Measurements from ENCODE around the gene GPC5. TPM values are rescaled to one million over a fixed set of nuclear protein-coding genes. Genes with fewer than 3 reads are reported as not detected.

The GPC5 gene
- total RNA-seq, 1 donor from 2014 or later, result 2.5 TPM

- TF ChIP-seq CTCF (IDR thresholded peaks at IDR 0.05; ENCODE audit: unreplicated experiment), result no peak
- Mint-ChIP-seq H3K4me3 (no peak overlapping the region), H3K36me3 (no peaks in the 10 kb centered on the region), H3K27ac (peak overlapping the region; percentile 17), H3K27me3 (ENCODE audit: low read depth) (no peaks in the 10 kb centered on the region), H3K9me3 (no peaks in the 10 kb centered on the region), H3K4me1 (peaks cover 65% of the 10 kb centered on the region)
- no peak for DNase-seq (ENCODE audit: low spot score in 2 of 2, unreplicated experiment in 2 of 2)
Observed at GRCh38 chr13:91805605-91806004, 407.2 kb downstream of the GPC5 start.

- Mint-ChIP-seq H3K27me3 (ENCODE audit: low read depth) (no peaks in the 10 kb centered on the region), H3K4me3 (no peak overlapping the region), H3K9me3 (no peaks in the 10 kb centered on the region), H3K4me1 (peaks cover 69% of the 10 kb centered on the region), H3K27ac (no peak overlapping the region), H3K36me3 (no peaks in the 10 kb centered on the region)
- no peak for DNase-seq (ENCODE audit: low spot score in 2 of 2, unreplicated experiment in 2 of 2)
- no peak for TF ChIP-seq CTCF (IDR thresholded peaks at IDR 0.05; ENCODE audit: unreplicated experiment)
Observed at GRCh38 chr13:91809161-91809560, 410.7 kb downstream of the GPC5 start.

GRCh38 chr13:91813253-91813652 lies 414.8 kb downstream of the GPC5 start:
- H3K27ac Mint-ChIP-seq, result peak overlapping the region; percentile 86
- DNase-seq (ENCODE audit: low spot score in 2 of 2, unreplicated experiment in 2 of 2), result no peak
- H3K27me3 Mint-ChIP-seq (ENCODE audit: low read depth), result no peaks in the 10 kb centered on the region
- peaks cover 70% of the 10 kb centered on the region for H3K4me1 Mint-ChIP-seq
- H3K9me3 Mint-ChIP-seq, result no peaks in the 10 kb centered on the region
- no peak for TF ChIP-seq CTCF (IDR thresholded peaks at IDR 0.05; ENCODE audit: unreplicated experiment)
- H3K4me3 Mint-ChIP-seq, result no peak overlapping the region
- no peaks in the 10 kb centered on the region for H3K36me3 Mint-ChIP-seq

- no peak for TF ChIP-seq CTCF (IDR thresholded peaks at IDR 0.05; ENCODE audit: unreplicated experiment)
- no peaks in the 10 kb centered on the region for H3K36me3 Mint-ChIP-seq
- no peak overlapping the region for H3K27ac Mint-ChIP-seq
- peaks cover 52% of the 10 kb centered on the region for H3K4me1 Mint-ChIP-seq
- DNase-seq (ENCODE audit: low spot score in 2 of 2, unreplicated experiment in 2 of 2), result no peak
- H3K27me3 Mint-ChIP-seq (ENCODE audit: low read depth), result no peaks in the 10 kb centered on the region
- no peaks in the 10 kb centered on the region for H3K9me3 Mint-ChIP-seq
- no peak overlapping the region for H3K4me3 Mint-ChIP-seq
Observed at GRCh38 chr13:91816263-91816807, 417.9 kb downstream of the GPC5 start.

GRCh38 chr13:91817250-91817649 lies 418.8 kb downstream of the GPC5 start:
- TF ChIP-seq CTCF (IDR thresholded peaks at IDR 0.05; ENCODE audit: unreplicated experiment), result no peak
- no peaks in the 10 kb centered on the region for H3K36me3 Mint-ChIP-seq
- no peaks in the 10 kb centered on the region for H3K9me3 Mint-ChIP-seq

GRCh38 chr13:91824416-91824815 lies 426.0 kb downstream of the GPC5 start:
- peaks cover 5% of the 10 kb centered on the region for H3K36me3 Mint-ChIP-seq
- H3K4me1 Mint-ChIP-seq, result peaks cover 6% of the 10 kb centered on the region
- H3K27ac Mint-ChIP-seq, result no peak overlapping the region
- no peak for DNase-seq (ENCODE audit: low spot score in 2 of 2, unreplicated experiment in 2 of 2)
- no peak overlapping the region for H3K4me3 Mint-ChIP-seq
- H3K9me3 Mint-ChIP-seq, result peaks cover 31% of the 10 kb centered on the region
- H3K27me3 Mint-ChIP-seq (ENCODE audit: low read depth), result no peaks in the 10 kb centered on the region
- no peak for TF ChIP-seq CTCF (IDR thresholded peaks at IDR 0.05; ENCODE audit: unreplicated experiment)

More at GRCh38 chr13:91817250-91817649, 418.8 kb downstream of the GPC5 start:
- H3K27me3 Mint-ChIP-seq (ENCODE audit: low read depth), result no peaks in the 10 kb centered on the region
- peaks cover 42% of the 10 kb centered on the region for H3K4me1 Mint-ChIP-seq
- no peak overlapping the region for H3K4me3 Mint-ChIP-seq
- no peak for DNase-seq (ENCODE audit: low spot score in 2 of 2, unreplicated experiment in 2 of 2)
- H3K27ac Mint-ChIP-seq, result no peak overlapping the region
